ENCODE results near the gene CBLN4.

Gene CBLN4

DNA sequence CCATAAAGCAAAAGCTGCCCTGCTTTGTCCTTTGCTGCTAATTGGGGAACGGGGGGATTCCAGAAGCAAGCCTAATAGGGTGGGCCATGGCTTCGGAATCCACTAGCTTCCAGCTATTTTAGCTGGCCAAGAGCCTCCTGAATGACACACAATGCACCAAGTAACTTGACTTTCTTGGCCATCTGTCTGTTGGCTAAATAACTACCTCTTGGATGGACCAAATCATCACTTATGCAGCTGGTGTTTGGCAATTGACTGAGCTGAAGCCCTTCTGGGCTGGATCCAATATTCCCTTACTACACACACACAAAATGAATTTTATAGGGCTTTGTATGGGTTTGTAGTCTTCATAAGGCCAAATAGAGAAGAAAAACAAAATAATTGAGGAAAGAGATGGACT, 8.8 kb upstream of the CBLN4 start:
- H3K4me3 ChIP-seq (ENCODE audit: low read depth, low read length): no peak overlapping the region
- TF ChIP-seq, protein P1, sequence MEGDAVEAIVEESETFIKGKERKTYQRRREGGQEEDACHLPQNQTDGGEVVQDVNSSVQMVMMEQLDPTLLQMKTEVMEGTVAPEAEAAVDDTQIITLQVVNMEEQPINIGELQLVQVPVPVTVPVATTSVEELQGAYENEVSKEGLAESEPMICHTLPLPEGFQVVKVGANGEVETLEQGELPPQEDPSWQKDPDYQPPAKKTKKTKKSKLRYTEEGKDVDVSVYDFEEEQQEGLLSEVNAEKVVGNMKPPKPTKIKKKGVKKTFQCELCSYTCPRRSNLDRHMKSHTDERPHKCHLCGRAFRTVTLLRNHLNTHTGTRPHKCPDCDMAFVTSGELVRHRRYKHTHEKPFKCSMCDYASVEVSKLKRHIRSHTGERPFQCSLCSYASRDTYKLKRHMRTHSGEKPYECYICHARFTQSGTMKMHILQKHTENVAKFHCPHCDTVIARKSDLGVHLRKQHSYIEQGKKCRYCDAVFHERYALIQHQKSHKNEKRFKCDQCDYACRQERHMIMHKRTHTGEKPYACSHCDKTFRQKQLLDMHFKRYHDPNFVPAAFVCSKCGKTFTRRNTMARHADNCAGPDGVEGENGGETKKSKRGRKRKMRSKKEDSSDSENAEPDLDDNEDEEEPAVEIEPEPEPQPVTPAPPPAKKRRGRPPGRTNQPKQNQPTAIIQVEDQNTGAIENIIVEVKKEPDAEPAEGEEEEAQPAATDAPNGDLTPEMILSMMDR (IDR thresholded peaks at IDR 0.05; ENCODE audit: low read depth, low read length): no peak

DNA sequence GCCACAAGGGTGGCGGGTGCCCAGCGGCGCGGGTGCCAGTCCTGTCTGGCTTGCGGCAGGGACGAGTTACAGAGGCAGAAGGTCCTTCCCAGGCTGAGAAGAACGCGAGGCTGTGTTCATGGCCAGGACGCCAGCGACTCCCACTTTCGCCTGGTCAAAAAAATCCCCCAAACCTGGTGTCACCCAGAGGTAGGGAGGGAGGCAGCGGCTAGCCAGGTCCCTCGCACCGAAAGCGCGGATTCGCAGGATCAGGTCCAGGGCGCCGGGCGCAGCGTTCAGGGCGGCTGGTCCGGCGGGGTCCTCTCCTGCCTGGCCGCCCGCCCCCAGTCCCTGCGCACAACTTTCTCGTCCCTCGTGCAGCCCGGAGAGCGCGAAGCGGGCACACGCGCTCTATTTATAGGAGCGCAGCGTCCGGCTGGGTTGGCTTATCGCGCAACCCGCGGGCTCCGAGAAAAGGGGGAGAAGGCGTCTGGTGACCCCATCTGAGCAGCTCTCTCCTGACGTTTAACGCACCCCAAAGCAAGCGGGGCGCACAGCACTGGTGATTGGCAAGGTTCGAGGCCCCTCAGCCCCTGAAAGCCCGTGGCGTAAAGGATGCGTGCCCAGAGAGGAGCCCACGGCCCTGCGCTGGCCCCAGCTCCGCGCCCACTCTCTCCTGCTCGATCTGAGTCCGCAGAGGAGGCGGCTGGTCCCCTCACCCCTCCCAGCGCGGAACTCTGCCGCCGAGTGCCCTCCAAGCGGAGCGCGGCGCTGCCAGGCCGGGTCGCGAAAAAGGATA, 519 bp downstream of the CBLN4 start:
- H3K4me3 ChIP-seq (ENCODE audit: low read depth, low read length): no peak overlapping the region
- TF ChIP-seq, protein P1 (IDR thresholded peaks at IDR 0.05; ENCODE audit: low read depth, low read length): no peak

DNA sequence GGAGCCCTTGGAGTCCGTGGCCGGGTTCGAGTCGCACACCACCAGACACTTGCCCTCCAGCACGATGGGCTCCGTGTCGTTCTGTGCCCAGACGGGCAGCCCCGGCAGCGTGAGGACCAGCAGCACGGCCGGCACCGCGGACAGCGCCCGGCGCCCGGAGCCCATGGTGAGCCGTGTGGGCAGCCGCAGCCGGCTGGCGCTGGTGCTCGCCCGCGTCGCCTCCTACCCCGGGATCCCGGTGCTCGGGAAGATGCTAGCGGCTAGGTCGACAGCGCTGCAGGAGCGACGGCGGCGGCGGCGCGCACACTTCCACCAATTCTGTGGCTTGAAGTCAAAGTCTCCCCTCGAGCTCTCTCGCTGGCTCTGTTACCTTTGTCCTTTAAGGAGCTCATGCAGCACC, 1.3 kb downstream of the CBLN4 start:
- H3K4me3 ChIP-seq (ENCODE audit: low read depth, low read length): no peak overlapping the region
- TF ChIP-seq, protein P1 (IDR thresholded peaks at IDR 0.05; ENCODE audit: low read depth, low read length): no peak

DNA sequence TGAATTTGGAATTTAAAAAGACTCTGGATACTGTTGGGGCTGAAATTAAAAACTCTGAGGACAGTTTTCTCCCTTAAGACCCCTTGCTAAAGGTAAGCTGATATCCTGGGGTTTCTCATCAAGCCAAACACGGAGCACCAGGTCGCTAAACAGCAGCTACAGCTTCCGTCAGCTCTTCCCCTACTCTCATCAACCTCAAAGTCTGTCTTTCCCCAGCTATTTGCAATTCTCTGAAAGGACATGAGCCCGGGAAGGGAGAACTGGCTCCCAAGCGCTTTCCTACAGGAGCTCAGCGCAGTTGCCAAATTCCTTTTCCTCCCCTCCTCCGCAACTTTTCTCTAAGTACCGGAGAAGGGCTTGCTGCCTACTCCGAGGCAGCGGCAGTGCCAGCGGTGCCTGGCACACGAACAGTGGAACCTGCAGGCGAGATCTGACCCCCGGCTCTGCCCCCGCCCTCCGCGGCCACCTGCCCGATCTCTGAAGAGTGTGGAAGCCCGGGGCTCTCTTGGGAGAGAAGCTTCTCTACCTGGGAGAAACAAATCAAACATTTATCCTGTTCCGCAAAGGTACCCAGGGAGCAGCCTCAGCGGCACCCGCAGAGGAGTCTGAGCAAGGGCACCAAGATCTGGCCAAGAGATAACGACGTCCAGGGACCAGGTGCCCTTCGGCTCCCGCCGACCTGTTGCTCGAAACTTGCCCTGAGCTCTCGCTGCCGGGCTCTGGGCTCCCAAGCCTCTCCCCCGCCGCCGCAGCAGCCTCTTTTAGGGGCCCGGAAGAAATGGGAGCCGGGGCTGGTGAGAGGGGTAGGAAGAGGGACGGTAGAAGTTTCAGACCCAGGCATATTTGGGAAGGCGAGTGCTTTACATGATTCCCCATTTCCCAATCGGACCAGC, 2.2 kb downstream of the CBLN4 start:
- H3K4me3 ChIP-seq (ENCODE audit: low read depth, low read length): no peak overlapping the region
- TF ChIP-seq, protein P1 (IDR thresholded peaks at IDR 0.05; ENCODE audit: low read depth, low read length): no peak

DNA sequence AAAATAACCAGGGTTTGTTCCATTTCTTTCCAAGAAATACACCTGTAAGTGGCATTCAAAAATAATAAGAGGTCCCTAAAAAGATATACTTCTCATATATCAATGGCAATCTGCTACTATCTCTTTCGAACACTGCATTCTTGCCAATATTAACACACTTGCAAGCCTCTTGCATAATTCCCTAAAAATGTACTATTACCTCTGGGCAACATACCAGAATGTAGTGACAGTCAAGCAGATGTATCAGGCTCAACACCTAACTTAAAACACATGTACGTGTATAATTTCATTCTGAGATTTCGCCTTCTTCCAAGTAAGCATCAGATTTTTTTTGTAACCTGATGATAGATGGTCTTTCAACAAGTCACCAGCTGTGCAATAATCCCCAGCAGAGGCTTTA, 3.4 kb downstream of the CBLN4 start:
- no peak overlapping the region for H3K4me3 ChIP-seq (ENCODE audit: low read depth, low read length)
- TF ChIP-seq, protein P1 (IDR thresholded peaks at IDR 0.05; ENCODE audit: low read depth, low read length): no peak

DNA sequence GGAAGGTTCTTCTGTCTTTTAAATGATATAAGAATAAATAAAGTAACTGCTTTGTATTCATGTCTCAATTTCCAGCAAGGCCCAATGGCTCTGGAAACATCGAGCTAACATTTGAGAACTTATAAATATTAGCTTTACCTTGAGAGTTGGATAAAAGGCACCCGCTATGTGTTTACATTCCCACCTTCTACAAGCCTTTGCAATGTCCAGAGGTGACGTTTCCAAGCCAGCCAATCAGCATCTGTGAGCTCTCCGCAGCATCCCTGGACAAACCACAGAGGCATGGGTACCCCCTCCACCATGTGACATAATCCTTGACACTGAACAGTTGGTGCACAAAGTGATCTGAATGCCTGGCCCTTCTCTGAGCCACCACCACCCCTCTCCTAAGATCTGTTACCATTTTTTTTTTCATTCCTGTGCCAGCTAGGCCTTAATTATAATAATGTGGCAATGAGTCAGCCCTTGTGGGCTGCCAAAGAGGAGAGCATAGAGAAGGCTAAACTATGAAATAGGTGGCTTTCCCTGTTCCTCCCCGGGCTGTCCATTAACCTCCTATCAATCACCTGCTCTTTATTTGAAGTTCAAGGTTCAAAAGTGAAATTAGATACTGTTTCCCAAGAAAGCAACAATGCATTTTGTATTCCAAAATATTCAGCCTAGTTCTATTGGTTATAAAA, 4.1 kb downstream of the CBLN4 start:
- TF ChIP-seq, protein P1 (IDR thresholded peaks at IDR 0.05; ENCODE audit: low read depth, low read length): no peak
- H3K4me3 ChIP-seq (ENCODE audit: low read depth, low read length): no peak overlapping the region
